BE2C (cell line): ENCODE measurements around the gene GPX3.

Experiments used
- DNase-seq: peaks from one replicate; pipeline ENCODE4 v3.0.0-alpha.2; 2020
- H3K27me3 ChIP-seq: fragments of 250-450 bp; sonication (Bioruptor Pico); 2 replicates; pipeline ENCODE4 v1.5.1; 2020; ENCODE audit warnings: mild to moderate bottlenecking
- H3K36me3 ChIP-seq: fragments of 250-450 bp; sonication (Bioruptor Pico); 2 replicates; pipeline ENCODE4 v1.5.1; 2020; ENCODE audit warnings: mild to moderate bottlenecking
- H3K4me1 ChIP-seq: fragments of 250-450 bp; sonication (Bioruptor Pico); 2 replicates; pipeline ENCODE4 v1.5.1; 2020
- H3K4me3 ChIP-seq: 2 replicates; pipeline ENCODE4 v1.5.1; 2011; ENCODE audit warnings: low read depth, low read length
- H3K9me3 ChIP-seq: fragments of 250-450 bp; sonication (Bioruptor Pico); 2 replicates; pipeline ENCODE4 v1.5.1; 2020
- CTCF ChIP-seq: IDR thresholded peaks from 2 replicates; pipeline ENCODE4 v1.5.1; 2012; ENCODE audit warnings: mild to moderate bottlenecking, low read depth, low read length

GPX3 gene

GRCh38 chr5:151002681-151003502, 17.5 kb upstream of the GPX3 start:
- H3K4me3 ChIP-seq, result no peak overlapping the region
- H3K36me3 ChIP-seq, result no peaks in the 10 kb centered on the region
- no peaks in the 10 kb centered on the region for H3K27me3 ChIP-seq
- H3K9me3 ChIP-seq, result no peaks in the 10 kb centered on the region
- no peak for TF ChIP-seq CTCF
- no peak for DNase-seq
- no peaks in the 10 kb centered on the region for H3K4me1 ChIP-seq

DNA sequence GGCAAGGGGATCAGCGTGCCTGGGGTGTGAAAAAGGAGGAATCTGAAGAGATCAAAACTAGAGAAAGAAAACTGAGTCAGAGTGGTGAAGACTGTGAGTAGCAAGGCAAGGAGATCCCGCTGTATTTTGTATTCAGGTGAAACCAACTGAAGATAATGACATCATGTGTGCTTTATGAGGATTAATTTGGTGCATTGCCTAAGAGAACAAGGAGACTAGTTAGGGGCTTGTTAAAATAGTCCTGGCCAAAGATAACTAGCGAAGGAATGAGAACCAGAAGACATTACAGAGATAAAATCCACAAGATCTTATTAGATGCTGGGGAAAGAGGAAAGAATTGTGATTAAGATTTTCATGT, 16.9 kb upstream of the GPX3 start:
- Histone ChIP-seq H3K4me3 (no peak overlapping the region), H3K9me3 (no peaks in the 10 kb centered on the region), H3K36me3 (no peaks in the 10 kb centered on the region), H3K27me3 (no peaks in the 10 kb centered on the region), H3K4me1 (no peaks in the 10 kb centered on the region)
- no peak for DNase-seq
- TF ChIP-seq CTCF, result no peak

GRCh38 chr5:151004499-151004898, 15.9 kb upstream of the GPX3 start:
- Histone ChIP-seq H3K4me1 (no peaks in the 10 kb centered on the region), H3K9me3 (no peaks in the 10 kb centered on the region), H3K27me3 (no peaks in the 10 kb centered on the region), H3K4me3 (no peak overlapping the region), H3K36me3 (no peaks in the 10 kb centered on the region)
- no peak for TF ChIP-seq CTCF
- DNase-seq, result no peak

GRCh38 chr5:151005187-151005949, 15.0 kb upstream of the GPX3 start:
- H3K4me3 ChIP-seq, result no peak overlapping the region
- no peak for DNase-seq
- TF ChIP-seq CTCF, result no peak
- no peaks in the 10 kb centered on the region for H3K9me3 ChIP-seq
- no peaks in the 10 kb centered on the region for H3K36me3 ChIP-seq
- H3K27me3 ChIP-seq, result no peaks in the 10 kb centered on the region
- no peaks in the 10 kb centered on the region for H3K4me1 ChIP-seq

GRCh38 chr5:151005950-151006576, 14.3 kb upstream of the GPX3 start:
- no peak for DNase-seq
- no peak overlapping the region for H3K4me3 ChIP-seq
- no peaks in the 10 kb centered on the region for H3K36me3 ChIP-seq
- H3K27me3 ChIP-seq, result no peaks in the 10 kb centered on the region
- TF ChIP-seq CTCF, result no peak
- H3K9me3 ChIP-seq, result no peaks in the 10 kb centered on the region
- no peaks in the 10 kb centered on the region for H3K4me1 ChIP-seq
